Rectal smooth muscle tissue (tissue), 1 donor: ENCODE results near the gene CRK.
"Not testable (repeated sequence)": the region's sequence is repeated elsewhere in the genome, so short reads cannot be mapped to it uniquely, and the experiment has no call there.

Experiments
- H3K27ac ChIP-seq: one replicate; pipeline ENCODE4 v1.7.0; 2013; ENCODE audit warnings: low read depth, low read length, inconsistent platforms
- H3K27me3 ChIP-seq: one replicate; pipeline ENCODE4 v1.7.0; 2013; ENCODE audit warnings: low read length; ENCODE audit not compliant: control insufficient read depth, insufficient read depth
- H3K36me3 ChIP-seq: one replicate; pipeline ENCODE4 v1.7.0; 2013; ENCODE audit warnings: low read length; ENCODE audit not compliant: control insufficient read depth, insufficient read depth
- H3K4me1 ChIP-seq: one replicate; pipeline ENCODE4 v1.7.0; 2013; ENCODE audit warnings: low read length; ENCODE audit not compliant: control insufficient read depth, insufficient read depth
- H3K4me3 ChIP-seq: one replicate; pipeline ENCODE4 v1.7.0; 2013; ENCODE audit warnings: low read length
- H3K9ac ChIP-seq: one replicate; pipeline ENCODE4 v1.7.0; 2013; ENCODE audit warnings: low read length

Gene CRK

DNA sequence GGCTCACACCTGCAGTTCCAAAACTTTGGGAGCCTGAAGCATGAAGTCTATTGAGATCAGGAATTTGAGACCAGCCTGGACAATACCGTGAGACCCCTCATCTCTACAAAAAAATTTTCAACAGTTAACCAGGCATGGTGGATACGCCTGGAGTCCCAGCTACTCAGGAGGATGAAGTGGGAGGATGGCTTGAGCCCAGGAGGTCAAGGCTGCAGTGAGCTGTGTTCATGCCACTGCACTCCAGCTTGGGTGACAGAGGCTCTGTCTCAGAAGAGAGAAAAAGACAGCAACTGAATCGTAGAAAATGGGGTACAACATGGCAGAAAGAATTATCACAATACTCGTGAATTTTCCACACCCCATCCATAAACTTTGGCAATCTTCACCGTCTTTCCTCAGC is 3.2 kb downstream of the CRK start:
- no peaks in the 10 kb centered on the region for H3K27me3 ChIP-seq
- H3K27ac ChIP-seq: no peak overlapping the region
- no peak overlapping the region for H3K9ac ChIP-seq
- peaks cover 8% of the 10 kb centered on the region for H3K4me1 ChIP-seq
- H3K36me3 ChIP-seq: no peaks in the 10 kb centered on the region
- H3K4me3 ChIP-seq: no peak overlapping the region

DNA sequence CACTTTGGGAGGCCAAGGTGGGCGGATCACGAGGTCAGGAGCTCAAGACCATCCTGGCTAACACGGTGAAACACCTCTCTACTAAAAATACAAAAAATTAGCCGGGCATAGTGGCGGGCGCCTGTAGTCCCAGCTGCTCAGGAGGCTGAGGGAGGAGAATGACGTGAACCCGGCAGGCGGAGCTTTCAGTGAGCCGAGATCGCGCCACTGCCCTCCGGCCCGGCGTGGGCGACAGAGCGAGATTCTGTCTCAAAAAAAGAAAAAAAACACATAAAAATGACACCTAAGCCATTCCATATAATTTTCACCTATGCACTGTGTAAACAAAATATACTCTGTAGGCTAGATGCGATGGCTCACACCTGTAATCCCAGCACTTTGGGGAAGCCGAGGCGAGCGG is 5.8 kb downstream of the CRK start:
- not testable (repeated sequence) for H3K4me1 ChIP-seq, H3K9ac ChIP-seq, H3K36me3 ChIP-seq, H3K27me3 ChIP-seq, H3K27ac ChIP-seq, H3K4me3 ChIP-seq

DNA sequence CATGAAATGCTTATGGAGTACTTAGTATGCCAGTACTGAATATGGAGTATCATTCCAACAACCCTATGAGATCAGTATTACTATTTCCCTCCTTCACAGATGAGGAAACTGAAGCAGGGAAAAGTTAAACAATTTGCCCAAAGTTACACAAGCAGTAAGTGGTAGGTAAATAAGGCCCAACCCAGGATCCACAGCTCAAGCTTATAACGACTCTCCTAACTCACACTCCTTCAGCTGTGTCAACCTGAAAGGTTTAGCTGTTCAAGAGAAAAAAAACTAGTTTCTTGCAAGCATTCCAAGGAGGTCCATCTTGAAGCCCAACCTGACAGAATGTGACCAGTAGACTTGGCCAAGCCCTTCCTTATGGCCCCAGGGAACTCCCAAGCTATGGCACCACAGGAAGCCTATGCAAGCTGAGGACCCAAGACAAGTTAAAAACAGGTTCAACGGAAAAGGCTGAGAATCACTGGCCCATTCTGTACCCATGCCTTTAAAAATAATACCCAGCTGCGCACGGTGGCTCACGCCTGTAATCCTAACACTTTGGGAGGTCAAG is 6.5 kb downstream of the CRK start:
- Histone ChIP-seq H3K9ac (no peak overlapping the region), H3K36me3 (no peaks in the 10 kb centered on the region), H3K27me3 (no peaks in the 10 kb centered on the region), H3K27ac (no peak overlapping the region), H3K4me3 (no peak overlapping the region), H3K4me1 (peaks cover 3% of the 10 kb centered on the region)

DNA sequence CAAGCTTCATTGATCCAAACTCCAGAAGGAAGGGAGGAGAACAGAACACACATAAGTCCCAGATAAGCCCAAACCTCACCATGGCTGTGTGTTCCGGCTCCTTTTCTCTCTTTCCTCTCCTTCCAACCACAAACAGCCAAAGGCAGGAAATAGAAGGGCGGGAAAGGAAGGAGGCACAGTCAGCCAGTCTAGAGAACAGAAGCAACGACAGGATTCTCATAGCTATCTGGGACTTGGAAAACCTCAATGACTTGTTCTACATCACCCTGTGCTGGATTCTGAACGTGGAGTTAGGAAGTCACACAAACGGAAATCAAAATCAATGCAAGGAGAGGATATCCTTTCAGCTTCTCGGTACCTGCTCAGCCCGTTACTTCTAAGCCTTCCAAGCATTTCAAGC is 9.0 kb downstream of the CRK start:
- no peak overlapping the region for H3K4me3 ChIP-seq
- no peaks in the 10 kb centered on the region for H3K27me3 ChIP-seq
- no peaks in the 10 kb centered on the region for H3K36me3 ChIP-seq
- H3K4me1 ChIP-seq: no peaks in the 10 kb centered on the region
- H3K27ac ChIP-seq: no peak overlapping the region
- no peak overlapping the region for H3K9ac ChIP-seq

DNA sequence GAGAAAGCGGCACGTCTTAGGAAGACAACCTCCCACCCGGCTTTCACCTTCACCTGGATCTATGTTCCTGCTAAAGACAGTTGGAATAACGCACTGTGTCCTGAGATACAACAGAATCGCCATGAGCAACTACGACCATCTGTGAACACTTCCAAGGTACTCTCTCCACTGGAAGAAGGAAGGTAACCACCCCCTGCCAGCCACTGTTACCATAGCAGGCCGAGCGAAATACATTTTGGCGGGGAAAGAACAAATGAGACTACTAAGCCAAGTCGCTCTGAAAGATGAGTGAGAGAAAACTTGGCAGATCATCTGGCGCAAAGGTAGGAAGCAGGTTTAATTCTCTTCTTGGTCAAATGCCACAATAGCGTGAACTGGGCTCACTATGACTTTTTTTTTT is 9.8 kb downstream of the CRK start:
- H3K36me3 ChIP-seq: no peaks in the 10 kb centered on the region
- no peaks in the 10 kb centered on the region for H3K4me1 ChIP-seq
- no peak overlapping the region for H3K9ac ChIP-seq
- H3K27ac ChIP-seq: no peak overlapping the region
- no peaks in the 10 kb centered on the region for H3K27me3 ChIP-seq
- no peak overlapping the region for H3K4me3 ChIP-seq

DNA sequence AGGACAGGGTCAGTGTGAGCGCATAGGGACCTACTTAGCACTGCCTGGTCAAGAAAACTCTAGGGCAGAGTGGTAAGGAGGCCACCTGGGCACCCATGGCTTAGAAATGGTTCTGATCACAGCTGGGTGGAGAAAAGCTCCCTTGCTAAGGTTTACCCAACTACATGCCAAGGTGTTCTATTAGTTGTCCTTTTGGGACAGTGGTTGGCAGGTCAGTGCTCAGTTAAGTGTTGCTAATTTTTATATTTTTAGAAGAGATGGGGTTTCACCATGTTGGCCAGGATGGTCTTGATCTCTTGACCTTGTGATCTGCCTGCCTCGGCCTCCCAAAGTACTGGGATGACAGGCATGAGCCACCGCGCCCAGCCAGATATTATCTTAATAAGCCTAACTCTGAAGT is 10.3 kb downstream of the CRK start:
- H3K27ac ChIP-seq, H3K4me3 ChIP-seq, H3K9ac ChIP-seq, H3K4me1 ChIP-seq, H3K27me3 ChIP-seq, H3K36me3 ChIP-seq: not testable (repeated sequence)

DNA sequence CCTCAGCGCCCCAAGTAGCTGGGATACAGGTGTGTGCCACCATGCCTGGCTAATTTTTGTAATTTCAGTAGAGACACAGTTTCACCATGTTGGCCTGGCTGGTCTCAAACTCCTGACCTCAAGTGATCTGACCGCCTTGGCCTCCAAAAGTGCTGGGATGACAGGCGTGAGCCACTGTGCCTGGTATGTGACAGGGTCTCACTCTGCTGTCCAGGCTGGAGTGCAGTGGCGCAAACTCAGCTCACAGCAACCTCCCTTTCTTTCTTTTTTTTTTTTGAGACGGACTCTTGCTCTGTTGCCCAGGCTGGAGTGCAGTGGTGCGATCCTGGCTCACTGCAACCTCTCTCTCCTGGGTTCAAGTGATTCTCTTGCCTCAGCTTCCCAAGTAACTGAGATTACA is 13.3 kb downstream of the CRK start:
- not testable (repeated sequence) for H3K27me3 ChIP-seq

DNA sequence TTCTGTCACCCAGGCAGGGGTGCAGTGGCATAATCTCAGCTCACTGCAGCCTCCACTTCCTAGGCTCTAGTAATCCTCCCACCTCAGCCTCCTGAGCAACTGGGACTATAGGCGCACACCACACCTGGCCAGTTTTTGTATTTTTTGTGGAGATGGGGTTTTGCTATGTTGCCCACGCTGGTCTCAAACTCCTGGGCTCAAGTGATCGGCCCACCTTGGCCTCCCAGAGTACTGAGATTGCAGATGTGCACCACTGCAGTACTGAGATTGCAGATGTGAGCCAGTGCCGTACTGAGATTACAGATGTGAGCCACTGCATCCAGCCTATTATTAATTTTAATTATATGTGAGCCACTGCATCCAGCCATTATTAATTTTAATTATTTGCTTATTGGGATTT is 13.8 kb downstream of the CRK start:
- Histone ChIP-seq H3K9ac (no peak overlapping the region), H3K4me1 (no peaks in the 10 kb centered on the region), H3K4me3 (no peak overlapping the region), H3K27me3 (no peaks in the 10 kb centered on the region), H3K27ac (no peak overlapping the region), H3K36me3 (no peaks in the 10 kb centered on the region)

More for the DNA sequence above, 13.3 kb downstream of the CRK start:
- H3K27ac ChIP-seq, H3K4me3 ChIP-seq, H3K36me3 ChIP-seq, H3K4me1 ChIP-seq, H3K9ac ChIP-seq: not testable (repeated sequence)

DNA sequence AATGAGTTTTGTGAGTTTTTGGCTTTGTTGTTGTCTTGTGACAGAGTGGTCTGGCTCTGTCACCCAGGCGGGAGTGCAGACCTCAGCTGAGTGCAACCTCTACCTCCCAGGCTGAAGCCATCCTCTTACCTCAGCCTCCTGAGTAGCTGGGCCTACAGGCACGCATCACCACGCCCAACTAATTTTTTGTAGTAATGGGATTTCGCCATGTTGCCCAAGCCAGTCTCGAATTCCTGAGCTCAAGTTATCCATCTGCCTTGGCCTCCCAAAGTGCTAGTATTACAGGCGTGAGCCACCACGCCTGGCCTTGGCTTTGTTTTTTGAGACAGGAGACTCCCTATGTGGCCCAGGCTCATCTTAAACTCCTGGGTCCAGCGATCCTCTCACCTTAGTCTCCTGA is 15.1 kb downstream of the CRK start:
- H3K27me3 ChIP-seq: no peaks in the 10 kb centered on the region
- peaks cover 6% of the 10 kb centered on the region for H3K36me3 ChIP-seq
- no peak overlapping the region for H3K4me3 ChIP-seq
- H3K4me1 ChIP-seq: no peaks in the 10 kb centered on the region
- H3K9ac ChIP-seq: no peak overlapping the region
- H3K27ac ChIP-seq: no peak overlapping the region

DNA sequence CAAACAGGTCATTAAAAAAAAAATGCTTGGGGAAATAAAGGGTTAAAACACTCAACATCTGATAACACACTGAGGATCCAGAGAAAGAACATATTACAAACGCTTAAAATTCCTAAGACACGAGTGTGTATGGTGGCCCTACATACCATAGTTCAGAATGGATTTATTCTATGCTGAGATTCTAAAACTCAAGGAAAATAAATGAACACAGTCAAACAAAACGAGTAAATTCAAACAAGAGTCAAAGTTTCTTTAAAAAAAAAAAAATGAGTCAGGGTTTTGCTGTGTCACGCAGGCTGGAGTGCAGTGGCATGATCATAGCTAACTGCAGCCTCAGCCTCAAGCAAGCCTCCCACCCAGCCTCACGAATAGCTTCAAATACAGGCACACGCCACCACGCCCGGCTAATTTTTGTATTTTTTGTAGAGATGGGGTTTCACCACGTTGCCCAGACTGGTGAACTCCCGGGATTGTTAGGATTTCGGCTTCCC is 17.4 kb downstream of the CRK start:
- Histone ChIP-seq H3K36me3 (peaks cover 6% of the 10 kb centered on the region), H3K4me3 (no peak overlapping the region), H3K4me1 (no peaks in the 10 kb centered on the region), H3K27me3 (no peaks in the 10 kb centered on the region), H3K27ac (peak overlapping the region; percentile 30), H3K9ac (no peak overlapping the region)

DNA sequence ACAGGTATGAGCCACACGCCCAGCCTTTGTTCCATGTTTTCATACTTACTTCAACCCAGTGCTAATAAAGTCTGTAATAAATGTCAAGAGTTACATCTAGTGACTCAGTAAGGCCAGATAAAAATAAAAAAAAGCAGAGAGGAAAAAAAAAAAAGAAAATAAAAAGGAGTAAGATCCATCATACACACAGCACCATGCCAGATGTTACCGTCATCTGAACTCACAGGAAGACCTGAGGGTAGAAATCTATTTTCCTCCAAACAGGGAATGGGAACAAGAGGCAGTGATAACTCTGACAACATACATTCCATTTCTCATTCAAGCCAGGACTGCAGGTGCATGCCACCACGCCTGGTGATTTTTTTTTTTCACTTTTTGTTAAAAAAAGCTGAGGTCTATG is 20.7 kb downstream of the CRK start:
- Histone ChIP-seq H3K27me3 (no peaks in the 10 kb centered on the region), H3K4me3 (no peak overlapping the region), H3K4me1 (no peaks in the 10 kb centered on the region), H3K9ac (no peak overlapping the region), H3K27ac (no peak overlapping the region), H3K36me3 (peaks cover 11% of the 10 kb centered on the region)

DNA sequence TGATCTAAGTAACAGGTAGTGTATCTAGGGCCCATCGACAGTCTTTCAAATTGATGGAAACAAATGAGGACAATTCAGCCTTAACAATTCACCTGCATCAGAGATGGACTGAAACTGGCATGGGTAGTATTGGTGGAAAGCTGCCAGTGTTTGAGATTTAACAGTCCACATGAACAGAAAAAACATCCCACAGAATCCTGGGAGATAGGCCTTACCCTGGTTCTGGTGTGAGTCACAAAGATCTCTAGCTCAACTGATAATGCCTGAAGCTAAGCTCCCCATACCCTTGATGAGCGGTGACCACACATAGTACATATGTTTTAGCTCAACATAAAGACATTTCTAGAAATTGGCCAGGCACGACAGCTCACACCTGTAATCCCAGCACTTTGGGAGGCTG is 21.9 kb downstream of the CRK start:
- peak overlapping the region; percentile 54 for H3K27ac ChIP-seq
- no peaks in the 10 kb centered on the region for H3K27me3 ChIP-seq
- H3K4me1 ChIP-seq: no peaks in the 10 kb centered on the region
- H3K9ac ChIP-seq: no peak overlapping the region
- H3K36me3 ChIP-seq: peaks cover 11% of the 10 kb centered on the region
- no peak overlapping the region for H3K4me3 ChIP-seq

DNA sequence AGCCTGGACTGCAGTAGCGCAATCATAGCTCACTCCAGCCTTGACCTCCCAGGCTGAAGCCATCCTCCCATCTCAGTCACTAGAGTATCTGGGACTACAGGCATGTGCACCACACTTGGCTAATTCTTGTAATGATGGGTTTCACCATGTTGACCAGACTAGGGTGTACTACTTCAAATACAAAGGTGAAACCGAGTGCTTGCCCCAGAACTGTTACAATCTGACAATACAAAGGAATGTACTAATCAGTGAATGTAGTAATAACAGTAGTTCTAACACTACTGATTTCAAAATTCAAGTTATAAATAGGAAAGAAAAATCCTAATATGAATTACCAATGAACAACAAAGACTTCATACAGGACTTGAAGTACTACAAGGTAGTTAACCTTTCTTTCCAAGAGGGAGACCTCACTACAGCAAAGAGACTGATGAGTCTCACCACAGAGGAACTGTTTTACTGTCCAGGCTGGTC is 24.4 kb downstream of the CRK start:
- Histone ChIP-seq H3K4me3 (no peak overlapping the region), H3K4me1 (no peaks in the 10 kb centered on the region), H3K36me3 (peaks cover 11% of the 10 kb centered on the region), H3K27me3 (no peaks in the 10 kb centered on the region), H3K9ac (no peak overlapping the region), H3K27ac (no peak overlapping the region)
